SK-N-SH treated with all-trans-retinoic acid at 6 μM for 48 hours (cell line): ENCODE results near the gene NSRP1.

Source experiments
- ATAC-seq: fragments of 200-7000 bp; cut with Tn5 transposase; 3 replicates; pipeline ENCODE4 v1.9.1; 2020; ENCODE audit warnings: mild to moderate bottlenecking, moderate library complexity
- ARNTL ChIP-seq: fragments of 450-650 bp; formaldehyde crosslinking; IDR thresholded peaks from 2 replicates; pipeline ENCODE4 v1.5.0; 2020; ENCODE audit warnings: low read depth, mild to moderate bottlenecking, moderate library complexity, borderline replicate concordance
- BACH2 ChIP-seq: fragments of 250-450 bp; sonication (Bioruptor Pico); IDR thresholded peaks from 2 replicates; pipeline ENCODE4 v1.9.0; 2021; ENCODE audit warnings: mild to moderate bottlenecking, borderline replicate concordance
- CSDC2 ChIP-seq: fragments of 250-450 bp; sonication (Bioruptor Pico); IDR thresholded peaks from 2 replicates; pipeline ENCODE4 v1.5.0; 2020; ENCODE audit warnings: mild to moderate bottlenecking, moderate library complexity
- CSRNP3 ChIP-seq: fragments of 250-450 bp; sonication (Bioruptor Pico); IDR thresholded peaks from 2 replicates; pipeline ENCODE4 v1.5.1; 2021; ENCODE audit warnings: mild to moderate bottlenecking, moderate library complexity
- GLIS3 ChIP-seq: fragments of 250-450 bp; sonication (Bioruptor Pico); IDR thresholded peaks from 2 replicates; pipeline ENCODE4 v1.5.0; 2020; ENCODE audit warnings: mild to moderate bottlenecking, moderate library complexity
- ISL1 ChIP-seq: fragments of 250-450 bp; sonication (Bioruptor Pico); IDR thresholded peaks from 2 replicates; pipeline ENCODE4 v2.1.2; 2022; ENCODE audit warnings: mild to moderate bottlenecking, moderate library complexity
- PPARA ChIP-seq: fragments of 250-450 bp; sonication (Bioruptor Pico); IDR thresholded peaks from 2 replicates; pipeline ENCODE4 v1.5.0; 2020; ENCODE audit warnings: mild to moderate bottlenecking, borderline replicate concordance
- RARB ChIP-seq: fragments of 250-450 bp; sonication (Bioruptor Pico); IDR thresholded peaks from 2 replicates; pipeline ENCODE4 v1.8.0; 2021; ENCODE audit warnings: mild to moderate bottlenecking, moderate library complexity
- ZC3H10 ChIP-seq: fragments of 250-450 bp; sonication (Bioruptor Pico); IDR thresholded peaks from 2 replicates; pipeline ENCODE4 v1.5.1; 2021; ENCODE audit warnings: mild to moderate bottlenecking, moderate library complexity
- ZFP3 ChIP-seq: fragments of 250-450 bp; sonication (Bioruptor Pico); IDR thresholded peaks from 2 replicates; pipeline ENCODE4 v1.5.0; 2020; ENCODE audit warnings: mild to moderate bottlenecking, moderate library complexity
- ZFP30 ChIP-seq: fragments of 450-650 bp; formaldehyde crosslinking; IDR thresholded peaks from 2 replicates; pipeline ENCODE4 v1.5.0; 2022; ENCODE audit warnings: mild to moderate bottlenecking, moderate library complexity
- ZNF565 ChIP-seq: fragments of 450-650 bp; formaldehyde crosslinking; conservative IDR thresholded peaks from 2 replicates; pipeline ENCODE4 v1.5.0; 2020; ENCODE audit warnings: low read depth, mild to moderate bottlenecking, moderate library complexity
- ZNF70 ChIP-seq: fragments of 450-650 bp; formaldehyde crosslinking; IDR thresholded peaks from 2 replicates; pipeline ENCODE4 v1.5.0; 2020; ENCODE audit warnings: mild to moderate bottlenecking, moderate library complexity
- ZNF8 ChIP-seq: fragments of 450-650 bp; formaldehyde crosslinking; IDR thresholded peaks from 2 replicates; pipeline ENCODE4 v1.5.0; 2020; ENCODE audit warnings: mild to moderate bottlenecking, moderate library complexity
- TF ChIP-seq, protein P1 (sequence below): fragments of 250-450 bp; sonication (Bioruptor Pico); IDR thresholded peaks from 2 replicates; pipeline ENCODE4 v1.5.1; 2020; ENCODE audit warnings: low read depth, mild to moderate bottlenecking, moderate library complexity
- TF ChIP-seq, protein P2 (sequence below): fragments of 250-450 bp; sonication (Bioruptor Pico); IDR thresholded peaks from 2 replicates; pipeline ENCODE4 v1.8.0; 2021; ENCODE audit warnings: low read depth, mild to moderate bottlenecking, moderate library complexity, borderline replicate concordance
- TF ChIP-seq, protein P3 (sequence below): fragments of 250-450 bp; sonication (Bioruptor Pico); IDR thresholded peaks from 2 replicates; pipeline ENCODE4 v1.8.0; 2020; ENCODE audit warnings: mild to moderate bottlenecking, moderate library complexity, borderline replicate concordance
- TF ChIP-seq, protein P4 (sequence below): fragments of 250-450 bp; sonication (Bioruptor Pico); IDR thresholded peaks from 2 replicates; pipeline ENCODE4 v1.5.0; 2020; ENCODE audit warnings: mild to moderate bottlenecking, moderate library complexity

Gene NSRP1

GRCh38 chr17:30155389-30155788, 38.8 kb downstream of the NSRP1 start:
- TF ChIP-seq, protein P1, sequence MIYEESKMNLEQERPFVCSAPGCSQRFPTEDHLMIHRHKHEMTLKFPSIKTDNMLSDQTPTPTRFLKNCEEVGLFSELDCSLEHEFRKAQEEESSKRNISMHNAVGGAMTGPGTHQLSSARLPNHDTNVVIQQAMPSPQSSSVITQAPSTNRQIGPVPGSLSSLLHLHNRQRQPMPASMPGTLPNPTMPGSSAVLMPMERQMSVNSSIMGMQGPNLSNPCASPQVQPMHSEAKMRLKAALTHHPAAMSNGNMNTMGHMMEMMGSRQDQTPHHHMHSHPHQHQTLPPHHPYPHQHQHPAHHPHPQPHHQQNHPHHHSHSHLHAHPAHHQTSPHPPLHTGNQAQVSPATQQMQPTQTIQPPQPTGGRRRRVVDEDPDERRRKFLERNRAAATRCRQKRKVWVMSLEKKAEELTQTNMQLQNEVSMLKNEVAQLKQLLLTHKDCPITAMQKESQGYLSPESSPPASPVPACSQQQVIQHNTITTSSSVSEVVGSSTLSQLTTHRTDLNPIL (CRISPR knock-in tag) = no peak

GRCh38 chr17:30158896-30159625, 42.4 kb downstream of the NSRP1 start:
- TF ChIP-seq ZNF8 (CRISPR knock-in tag) (no peak), ARNTL (CRISPR knock-in tag) (no peak)
- no peak for ATAC-seq

More at GRCh38 chr17:30155389-30155788, 38.8 kb downstream of the NSRP1 start:
- ATAC-seq = no peak

- TF ChIP-seq ZC3H10 (CRISPR knock-in tag) (no peak), ISL1 (CRISPR knock-in tag) (no peak), ZNF565 (CRISPR knock-in tag) (no peak), PPARA (CRISPR knock-in tag) (no peak), ARNTL (CRISPR knock-in tag) (no peak), ZNF70 (CRISPR knock-in tag) (no peak), CSDC2 (CRISPR knock-in tag) (no peak), GLIS3 (no peak), ZFP30 (CRISPR knock-in tag) (no peak), ZNF8 (CRISPR knock-in tag) (no peak), RARB (CRISPR knock-in tag) (no peak), ZFP3 (no peak), CSRNP3 (no peak), BACH2 (no peak)
- TF ChIP-seq, protein P2, sequence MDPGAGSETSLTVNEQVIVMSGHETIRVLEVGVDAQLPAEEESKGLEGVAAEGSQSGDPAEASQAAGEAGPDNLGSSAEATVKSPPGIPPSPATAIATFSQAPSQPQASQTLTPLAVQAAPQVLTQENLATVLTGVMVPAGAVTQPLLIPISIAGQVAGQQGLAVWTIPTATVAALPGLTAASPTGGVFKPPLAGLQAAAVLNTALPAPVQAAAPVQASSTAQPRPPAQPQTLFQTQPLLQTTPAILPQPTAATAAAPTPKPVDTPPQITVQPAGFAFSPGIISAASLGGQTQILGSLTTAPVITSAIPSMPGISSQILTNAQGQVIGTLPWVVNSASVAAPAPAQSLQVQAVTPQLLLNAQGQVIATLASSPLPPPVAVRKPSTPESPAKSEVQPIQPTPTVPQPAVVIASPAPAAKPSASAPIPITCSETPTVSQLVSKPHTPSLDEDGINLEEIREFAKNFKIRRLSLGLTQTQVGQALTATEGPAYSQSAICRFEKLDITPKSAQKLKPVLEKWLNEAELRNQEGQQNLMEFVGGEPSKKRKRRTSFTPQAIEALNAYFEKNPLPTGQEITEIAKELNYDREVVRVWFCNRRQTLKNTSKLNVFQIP = no peak
- TF ChIP-seq, protein P3, sequence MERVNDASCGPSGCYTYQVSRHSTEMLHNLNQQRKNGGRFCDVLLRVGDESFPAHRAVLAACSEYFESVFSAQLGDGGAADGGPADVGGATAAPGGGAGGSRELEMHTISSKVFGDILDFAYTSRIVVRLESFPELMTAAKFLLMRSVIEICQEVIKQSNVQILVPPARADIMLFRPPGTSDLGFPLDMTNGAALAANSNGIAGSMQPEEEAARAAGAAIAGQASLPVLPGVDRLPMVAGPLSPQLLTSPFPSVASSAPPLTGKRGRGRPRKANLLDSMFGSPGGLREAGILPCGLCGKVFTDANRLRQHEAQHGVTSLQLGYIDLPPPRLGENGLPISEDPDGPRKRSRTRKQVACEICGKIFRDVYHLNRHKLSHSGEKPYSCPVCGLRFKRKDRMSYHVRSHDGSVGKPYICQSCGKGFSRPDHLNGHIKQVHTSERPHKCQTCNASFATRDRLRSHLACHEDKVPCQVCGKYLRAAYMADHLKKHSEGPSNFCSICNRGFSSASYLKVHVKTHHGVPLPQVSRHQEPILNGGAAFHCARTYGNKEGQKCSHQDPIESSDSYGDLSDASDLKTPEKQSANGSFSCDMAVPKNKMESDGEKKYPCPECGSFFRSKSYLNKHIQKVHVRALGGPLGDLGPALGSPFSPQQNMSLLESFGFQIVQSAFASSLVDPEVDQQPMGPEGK = no peak
- no peak for ATAC-seq
Measured at GRCh38 chr17:30160419-30161172, 44.0 kb downstream of the NSRP1 start.

DNA sequence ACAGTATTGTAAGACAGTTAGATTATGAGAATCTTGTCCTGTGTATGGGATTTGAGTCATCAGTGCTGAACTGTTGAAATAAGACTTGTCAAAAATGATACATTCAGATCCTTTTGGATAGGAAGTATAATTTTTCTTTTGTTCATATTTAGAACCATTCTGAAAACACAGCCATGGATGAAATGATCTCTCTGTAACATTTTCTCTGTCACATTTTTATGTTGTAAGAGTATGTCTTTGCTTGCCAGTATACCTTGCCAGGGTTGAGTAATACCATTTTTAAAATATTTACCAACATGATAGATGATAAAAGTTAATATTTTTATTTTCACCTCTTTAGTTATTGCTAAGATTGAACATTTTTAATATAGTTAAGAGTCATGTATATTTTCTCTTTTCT, 45.0 kb downstream of the NSRP1 start:
- no peak for ATAC-seq
- TF ChIP-seq ARNTL (CRISPR knock-in tag) = no peak
- TF ChIP-seq, all 23 proteins: peak for 0

DNA sequence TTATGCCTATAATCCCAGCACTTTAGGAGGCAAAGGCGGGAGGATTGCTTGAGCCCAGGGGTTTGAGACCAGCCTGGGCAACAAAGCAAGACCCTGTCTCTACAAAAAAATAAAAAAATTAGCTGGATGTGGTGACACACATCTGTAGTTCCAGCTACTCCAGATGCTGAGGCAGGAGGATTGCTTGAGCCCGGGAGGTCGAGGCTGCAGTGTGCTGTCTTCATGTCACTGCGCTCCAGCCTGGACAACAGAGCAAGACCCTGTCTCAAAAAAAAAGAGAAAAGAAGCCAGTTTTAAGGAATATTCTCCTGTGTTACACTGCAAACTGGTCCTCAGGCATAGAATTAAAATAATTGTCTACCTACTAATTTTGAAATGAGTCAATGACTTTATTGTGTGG, 47.9 kb downstream of the NSRP1 start:
- TF ChIP-seq, protein P4, sequence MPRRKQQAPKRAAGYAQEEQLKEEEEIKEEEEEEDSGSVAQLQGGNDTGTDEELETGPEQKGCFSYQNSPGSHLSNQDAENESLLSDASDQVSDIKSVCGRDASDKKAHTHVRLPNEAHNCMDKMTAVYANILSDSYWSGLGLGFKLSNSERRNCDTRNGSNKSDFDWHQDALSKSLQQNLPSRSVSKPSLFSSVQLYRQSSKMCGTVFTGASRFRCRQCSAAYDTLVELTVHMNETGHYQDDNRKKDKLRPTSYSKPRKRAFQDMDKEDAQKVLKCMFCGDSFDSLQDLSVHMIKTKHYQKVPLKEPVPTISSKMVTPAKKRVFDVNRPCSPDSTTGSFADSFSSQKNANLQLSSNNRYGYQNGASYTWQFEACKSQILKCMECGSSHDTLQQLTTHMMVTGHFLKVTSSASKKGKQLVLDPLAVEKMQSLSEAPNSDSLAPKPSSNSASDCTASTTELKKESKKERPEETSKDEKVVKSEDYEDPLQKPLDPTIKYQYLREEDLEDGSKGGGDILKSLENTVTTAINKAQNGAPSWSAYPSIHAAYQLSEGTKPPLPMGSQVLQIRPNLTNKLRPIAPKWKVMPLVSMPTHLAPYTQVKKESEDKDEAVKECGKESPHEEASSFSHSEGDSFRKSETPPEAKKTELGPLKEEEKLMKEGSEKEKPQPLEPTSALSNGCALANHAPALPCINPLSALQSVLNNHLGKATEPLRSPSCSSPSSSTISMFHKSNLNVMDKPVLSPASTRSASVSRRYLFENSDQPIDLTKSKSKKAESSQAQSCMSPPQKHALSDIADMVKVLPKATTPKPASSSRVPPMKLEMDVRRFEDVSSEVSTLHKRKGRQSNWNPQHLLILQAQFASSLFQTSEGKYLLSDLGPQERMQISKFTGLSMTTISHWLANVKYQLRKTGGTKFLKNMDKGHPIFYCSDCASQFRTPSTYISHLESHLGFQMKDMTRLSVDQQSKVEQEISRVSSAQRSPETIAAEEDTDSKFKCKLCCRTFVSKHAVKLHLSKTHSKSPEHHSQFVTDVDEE (CRISPR knock-in tag) = no peak
- TF ChIP-seq ISL1 (CRISPR knock-in tag) = no peak

More for the DNA sequence above, 47.9 kb downstream of the NSRP1 start:
- no peak for ATAC-seq
